Stimulated activated CD4-positive, alpha-beta T cell treated with anti-CD3 and anti-CD28 coated beads, Interleukin-4, amount 100 ng/mL, for 48 hours (primary cell): ENCODE results near the gene NCAPG.
"Not testable (repeated sequence)": the region's sequence is repeated elsewhere in the genome, so short reads cannot be mapped to it uniquely, and the experiment has no call there.

ENCODE experiments used
- DNase-seq, 2 donors: peaks; one replicate each; pipeline ENCODE4 v3.0.0-alpha.2; 2020; ENCODE audit warnings: low read depth in 2 of 2

The NCAPG gene

DNA sequence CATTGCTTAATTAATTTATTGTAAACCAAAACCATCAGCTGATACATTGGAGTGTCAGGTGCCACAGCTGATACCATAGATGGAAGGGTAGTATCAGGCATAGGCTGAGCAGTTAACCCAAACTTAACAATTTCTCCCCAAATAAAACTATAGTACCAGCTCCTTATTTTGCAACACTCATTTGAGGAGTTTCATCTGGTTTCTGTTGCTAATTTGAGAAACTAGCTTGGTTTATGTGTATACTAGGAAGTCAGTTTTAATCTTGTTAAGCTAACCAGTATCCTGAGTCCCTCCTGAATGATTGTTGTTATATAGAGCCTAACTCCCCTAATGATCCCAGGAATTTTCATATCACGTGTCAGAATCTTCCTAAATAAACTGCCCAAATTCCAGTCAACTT lies 13.0 kb upstream of the NCAPG start:
- no peak for DNase-seq

DNA sequence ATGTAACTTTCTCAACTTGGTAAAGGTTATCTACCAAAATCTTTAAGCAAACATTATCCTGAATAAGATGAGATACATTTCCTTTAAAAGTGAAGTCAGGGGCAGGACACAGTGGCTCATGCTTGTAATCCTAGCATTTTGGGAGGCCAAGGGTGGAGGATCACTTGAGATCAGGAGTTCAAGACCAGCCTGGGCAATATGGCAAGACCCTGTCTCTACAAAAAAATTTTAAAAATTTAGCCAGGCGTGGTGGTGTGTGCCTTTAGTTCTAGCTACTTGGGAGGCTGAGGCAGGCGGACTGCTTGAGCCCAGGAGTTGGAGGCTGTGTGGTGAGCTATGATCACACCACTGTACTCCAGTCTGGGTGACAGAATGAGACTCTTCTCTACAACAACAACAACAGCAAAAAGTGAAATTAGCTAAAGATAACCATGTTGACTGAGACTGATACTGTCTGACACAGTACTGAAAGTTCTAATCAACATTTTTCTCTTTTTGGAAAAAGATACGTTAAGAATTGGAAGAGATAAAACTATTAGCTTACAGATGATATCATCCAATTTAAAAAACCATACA lies 5.1 kb upstream of the NCAPG start:
- no peak for DNase-seq

DNA sequence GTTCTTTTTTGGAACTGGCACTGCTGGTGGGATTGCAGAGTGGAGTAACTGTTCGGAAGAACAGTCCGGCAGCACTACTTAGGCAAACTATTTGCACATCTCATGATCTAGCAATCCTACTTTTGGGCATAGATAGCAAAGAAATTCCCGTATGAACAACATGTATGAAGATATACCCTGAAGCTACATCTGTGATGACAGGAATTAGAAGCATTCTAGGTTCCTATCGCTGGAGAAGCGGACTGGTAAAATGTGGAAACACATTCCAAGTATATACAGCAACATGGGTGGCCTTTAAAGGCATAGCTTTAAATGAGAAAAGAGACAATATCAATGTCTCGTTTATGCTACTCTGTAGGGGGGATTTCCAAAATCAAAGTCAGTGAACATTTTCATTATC lies 3.3 kb upstream of the NCAPG start:
- no peak for DNase-seq

DNA sequence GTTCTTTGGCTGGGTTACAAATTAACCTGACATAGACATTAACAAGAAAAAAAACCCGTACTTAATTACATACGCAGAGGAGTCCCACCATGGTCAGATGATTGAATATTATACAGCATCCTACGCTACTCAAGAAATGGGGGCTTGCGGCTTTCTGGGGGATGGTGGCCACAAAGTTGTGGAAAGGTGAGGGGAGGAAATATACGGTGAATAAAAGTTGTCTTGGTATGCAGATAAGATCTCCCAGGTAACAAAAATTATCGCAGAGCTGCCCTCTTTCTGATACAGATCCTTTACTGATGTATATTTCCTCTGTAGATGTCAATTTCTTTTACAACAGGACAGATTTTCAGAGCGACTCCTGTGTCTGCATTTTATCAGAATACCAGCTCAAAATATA lies 1.1 kb upstream of the NCAPG start:
- DNase-seq, result no peak

DNA sequence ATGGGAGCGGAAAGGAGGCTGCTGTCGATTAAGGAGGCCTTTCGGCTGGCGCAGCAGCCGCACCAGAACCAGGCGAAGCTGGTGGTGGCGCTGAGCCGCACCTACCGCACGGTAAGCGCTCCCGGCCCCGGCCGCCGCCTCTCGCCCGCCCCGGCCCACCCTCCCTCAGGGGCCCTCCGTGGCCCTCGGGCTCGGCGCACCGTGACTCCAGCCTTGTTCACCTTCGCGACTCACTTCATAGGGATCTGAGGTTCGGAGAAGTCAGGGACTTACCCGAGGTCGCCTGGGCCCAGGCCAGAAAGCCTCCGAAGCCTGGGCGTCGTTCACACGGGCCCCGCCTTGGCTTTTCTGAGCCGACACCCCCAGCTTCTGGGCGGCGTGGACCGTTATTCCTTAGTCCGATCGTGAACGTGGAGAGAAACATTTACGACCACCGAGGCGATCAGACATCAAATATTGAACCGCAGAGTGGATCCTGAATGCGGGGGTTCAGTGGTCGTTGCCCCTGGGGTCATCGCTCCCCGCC lies 362 bp downstream of the NCAPG start:
- no peak for DNase-seq

DNA sequence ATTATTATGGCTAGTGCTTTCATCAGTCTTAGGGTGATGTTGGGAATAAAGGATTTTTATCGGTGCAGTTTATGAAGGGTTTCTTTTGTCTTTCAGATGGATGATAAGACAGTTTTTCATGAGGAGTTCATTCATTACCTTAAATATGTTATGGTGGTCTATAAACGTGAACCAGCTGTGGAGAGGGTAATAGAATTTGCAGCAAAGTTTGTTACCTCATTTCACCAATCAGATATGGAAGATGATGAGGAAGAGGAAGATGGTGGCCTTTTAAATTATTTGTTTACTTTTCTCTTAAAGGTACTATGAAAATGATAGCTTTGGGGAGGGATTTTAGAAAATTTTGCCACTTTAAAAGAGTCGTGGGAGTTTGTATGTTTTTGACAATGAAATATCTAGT lies 1.3 kb downstream of the NCAPG start:
- DNase-seq, result no peak

DNA sequence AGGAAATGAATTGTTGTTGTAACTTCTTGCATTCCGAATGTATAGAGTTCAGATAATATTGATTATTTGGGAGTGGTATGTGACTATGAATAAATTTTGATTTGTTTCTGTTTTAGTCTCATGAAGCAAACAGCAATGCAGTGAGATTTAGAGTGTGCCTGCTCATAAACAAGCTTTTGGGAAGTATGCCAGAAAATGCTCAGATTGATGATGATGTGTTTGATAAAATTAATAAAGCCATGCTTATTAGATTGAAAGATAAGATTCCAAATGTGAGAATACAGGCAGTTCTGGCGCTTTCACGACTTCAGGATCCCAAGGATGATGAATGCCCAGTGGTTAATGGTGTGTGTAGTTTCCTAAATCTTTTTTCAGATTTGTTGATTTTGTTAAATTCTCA lies 2.0 kb downstream of the NCAPG start:
- DNase-seq, result no peak

DNA sequence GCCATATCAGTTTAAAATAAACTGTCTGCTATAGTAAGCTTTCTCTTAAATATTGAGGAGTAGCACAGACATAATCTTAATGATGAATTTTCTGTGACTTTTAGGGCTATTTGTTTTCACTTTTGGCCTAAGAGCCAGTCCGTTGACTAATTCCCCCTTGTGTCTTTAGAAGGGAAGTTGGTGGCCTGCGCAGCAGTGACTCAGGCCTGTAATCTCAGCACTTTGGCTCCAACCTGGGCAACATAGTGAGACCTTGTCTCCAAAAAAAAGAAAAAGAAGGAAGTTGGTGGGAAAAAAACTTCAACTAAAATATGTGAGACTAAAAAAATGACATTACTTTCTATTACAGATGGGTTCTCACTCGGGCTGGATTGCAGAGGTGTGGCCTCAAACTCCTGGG lies 3.4 kb downstream of the NCAPG start:
- no peak for DNase-seq

DNA sequence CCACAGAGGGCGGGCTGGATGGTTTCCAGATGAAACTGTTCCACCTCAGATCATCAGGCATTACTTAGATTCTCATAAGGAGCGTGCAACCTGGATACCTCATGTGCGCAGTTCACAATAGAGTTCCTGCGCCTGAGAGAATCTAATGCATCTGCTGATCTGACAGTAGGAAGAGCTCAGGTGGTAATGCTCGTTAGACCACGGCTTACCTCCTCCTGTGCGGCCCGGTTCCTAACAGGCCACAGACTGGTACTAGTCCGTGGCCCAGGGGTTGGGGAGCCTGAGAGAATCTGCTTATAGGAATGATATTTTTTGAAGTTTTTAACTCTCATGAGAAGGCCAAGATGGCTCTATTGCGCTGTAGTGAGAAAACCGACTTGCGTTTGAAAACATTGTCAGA lies 5.4 kb downstream of the NCAPG start:
- no peak for DNase-seq

DNA sequence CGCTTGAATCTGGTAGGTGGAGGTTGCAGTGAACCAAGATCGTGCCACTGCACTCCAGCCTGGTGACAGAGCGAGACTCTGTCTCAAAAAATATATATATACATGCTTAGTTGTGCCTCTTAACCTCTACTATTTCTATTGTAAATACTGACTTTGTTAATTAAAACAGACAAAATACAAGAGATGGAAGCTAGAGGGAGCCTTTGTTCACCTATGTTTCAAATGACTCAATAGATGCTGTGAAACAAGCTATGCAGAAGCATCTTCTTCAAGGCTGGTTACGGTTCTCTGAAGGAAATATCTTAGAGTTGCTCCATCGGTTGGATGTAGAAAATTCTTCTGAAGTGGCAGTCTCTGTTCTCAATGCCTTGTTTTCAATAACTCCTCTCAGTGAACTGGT lies 6.2 kb downstream of the NCAPG start:
- no peak for DNase-seq

DNA sequence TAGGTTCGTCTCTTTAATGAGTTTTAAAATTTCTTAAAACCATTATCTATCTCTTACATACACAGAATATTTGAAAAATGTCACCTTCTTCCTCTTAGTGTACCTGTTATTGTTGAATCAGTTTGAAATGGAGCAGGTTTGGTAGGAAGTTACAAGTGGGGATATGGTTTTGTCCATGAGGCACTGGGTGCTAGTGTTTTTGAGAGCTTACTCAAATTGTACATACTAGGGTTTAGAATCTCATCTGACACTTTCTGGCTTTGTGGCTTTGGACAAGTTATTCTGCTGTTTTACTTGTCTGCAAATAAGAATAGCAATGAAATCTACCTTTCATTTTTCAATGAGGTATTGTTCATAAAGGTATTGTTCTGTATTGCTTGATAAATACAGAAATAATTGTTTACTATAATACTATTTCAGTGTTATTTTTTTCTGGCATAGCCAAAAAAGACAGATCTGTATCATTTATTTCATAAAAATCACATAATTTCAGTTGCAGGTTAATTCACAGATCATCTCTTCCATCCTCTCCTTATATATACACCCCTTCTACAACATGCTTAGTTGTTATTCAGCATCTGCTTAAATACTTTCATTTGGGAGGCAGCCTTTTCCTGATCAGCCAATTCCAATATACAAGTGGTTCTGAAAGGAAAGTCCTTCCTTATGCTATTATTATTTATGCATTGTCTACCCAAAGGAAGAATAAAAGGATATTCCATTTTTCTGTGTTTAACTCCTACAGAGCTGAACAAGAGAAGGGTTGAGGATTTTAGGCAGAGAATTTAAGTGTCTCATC lies 13.3 kb downstream of the NCAPG start:
- DNase-seq, result no peak

DNA sequence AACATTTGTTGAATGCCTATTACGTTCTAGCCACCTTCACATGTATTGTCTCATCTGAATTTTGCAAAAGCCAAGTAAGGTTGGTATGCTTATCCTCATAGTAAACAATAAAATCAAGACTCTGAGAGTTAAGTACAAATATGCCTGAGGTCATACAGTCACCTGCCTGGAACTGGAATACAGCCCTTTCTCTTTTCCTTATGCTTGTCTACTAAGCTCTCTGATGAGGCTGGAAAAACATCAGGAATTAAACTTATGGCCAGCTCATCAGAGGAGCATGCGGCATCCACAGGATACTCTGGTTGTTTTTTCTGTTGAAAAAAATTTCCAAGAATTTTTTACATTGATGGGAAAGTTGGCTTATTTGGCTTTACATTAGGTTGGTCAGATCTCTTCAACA lies 35.5 kb downstream of the NCAPG start:
- no peak for DNase-seq

DNA sequence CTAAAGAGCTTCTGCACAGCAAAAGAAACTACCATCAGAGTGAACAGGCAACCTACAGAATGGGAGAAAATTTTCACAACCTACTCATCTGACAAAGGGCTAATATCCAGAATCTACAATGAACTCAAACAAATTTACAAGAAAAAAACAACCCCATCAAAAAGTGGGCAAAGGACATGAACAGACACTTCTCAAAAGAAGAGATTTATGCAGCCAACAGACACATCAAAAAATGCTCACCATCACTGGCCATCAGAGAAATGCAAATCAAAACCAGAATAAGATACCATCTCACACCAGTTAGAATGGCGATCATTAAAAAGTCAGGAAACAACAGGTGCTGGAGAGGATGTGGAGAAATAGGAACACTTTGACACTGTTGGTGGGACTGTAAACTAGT lies 39.5 kb downstream of the NCAPG start:
- not testable (repeated sequence) for DNase-seq

DNA sequence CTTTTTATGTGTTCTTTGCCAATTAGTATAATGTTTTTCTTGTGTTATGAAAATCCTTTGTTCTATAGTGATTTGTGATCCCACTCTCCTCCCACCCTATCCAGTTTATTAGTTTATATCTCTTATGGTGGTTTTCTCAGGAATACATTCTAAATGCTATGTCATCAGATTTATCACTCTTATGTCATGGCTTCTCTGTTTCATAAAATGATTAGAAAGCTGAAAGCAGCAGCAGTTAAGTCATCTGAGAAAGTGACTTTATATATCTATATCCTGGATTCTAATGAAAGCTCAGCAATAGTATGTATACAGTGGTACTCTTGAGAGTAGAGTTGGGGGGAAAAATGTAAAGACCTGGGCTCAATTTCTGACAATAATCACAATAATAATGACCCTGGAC lies 41.2 kb downstream of the NCAPG start:
- DNase-seq, result no peak

DNA sequence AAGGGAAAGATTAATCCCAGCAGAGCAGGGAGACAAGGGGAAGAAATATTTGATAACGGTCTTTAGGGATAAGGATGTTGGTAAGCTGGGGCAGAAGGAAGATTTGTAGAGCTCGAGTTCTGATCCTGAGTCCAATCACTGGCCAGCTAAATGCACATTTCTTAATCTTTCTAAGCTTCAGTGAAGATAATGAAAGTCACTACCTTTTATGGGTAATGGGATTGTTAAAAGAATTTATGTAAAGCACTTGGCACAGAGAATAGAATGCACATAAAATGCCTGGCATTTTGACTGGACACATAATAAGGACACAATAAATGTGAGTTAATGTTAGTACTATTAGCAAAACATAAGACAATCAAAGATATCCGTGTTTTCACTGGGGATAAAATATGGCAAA lies 43.3 kb downstream of the NCAPG start:
- no peak for DNase-seq

DNA sequence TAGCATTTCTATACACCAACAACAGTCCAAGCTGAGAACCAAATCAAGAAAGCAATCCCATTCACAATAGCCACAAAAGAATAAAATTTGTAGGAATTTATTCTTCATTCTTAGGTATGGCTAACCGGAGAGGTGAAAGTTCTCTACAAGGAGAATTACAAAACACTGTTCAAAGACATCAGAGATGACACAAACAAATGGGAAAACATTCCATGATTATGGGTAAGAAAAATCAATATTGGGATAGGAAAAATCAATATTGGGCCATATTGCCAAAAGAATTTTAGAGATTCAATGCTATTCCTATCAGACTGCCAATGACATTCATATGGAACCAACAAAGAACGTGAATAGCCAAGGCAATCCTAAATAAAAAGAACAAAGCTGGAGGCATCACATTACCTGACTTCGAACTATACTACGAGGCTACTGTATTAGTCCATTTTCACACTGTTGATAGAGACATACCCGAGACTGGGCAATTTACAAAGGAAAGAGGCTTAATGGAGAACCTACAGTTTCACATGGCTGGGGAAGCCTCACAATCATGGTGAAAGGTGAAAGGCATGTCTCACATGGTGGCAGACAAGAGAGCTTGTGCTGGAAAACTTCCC lies 49.1 kb downstream of the NCAPG start:
- DNase-seq, result no peak

DNA sequence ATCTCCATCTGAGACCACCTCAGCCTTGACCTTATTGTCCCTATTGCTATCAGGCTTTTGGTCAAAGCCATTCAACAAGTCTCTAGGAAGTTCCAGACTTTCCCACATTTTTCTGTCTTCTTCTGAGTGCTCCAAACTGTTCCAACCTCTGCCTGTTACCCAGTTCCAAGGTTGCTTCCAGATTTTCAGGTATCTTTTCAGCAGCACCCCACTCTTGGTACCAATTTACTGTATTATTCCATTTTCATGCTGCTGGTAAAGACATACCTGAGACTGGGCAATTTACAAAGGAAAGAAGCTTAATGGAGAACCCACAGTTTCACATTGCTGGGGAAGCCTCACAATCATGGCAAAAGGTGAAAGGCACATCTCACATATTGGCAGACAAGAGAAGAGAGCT lies 51.1 kb downstream of the NCAPG start:
- not testable (repeated sequence) for DNase-seq

DNA sequence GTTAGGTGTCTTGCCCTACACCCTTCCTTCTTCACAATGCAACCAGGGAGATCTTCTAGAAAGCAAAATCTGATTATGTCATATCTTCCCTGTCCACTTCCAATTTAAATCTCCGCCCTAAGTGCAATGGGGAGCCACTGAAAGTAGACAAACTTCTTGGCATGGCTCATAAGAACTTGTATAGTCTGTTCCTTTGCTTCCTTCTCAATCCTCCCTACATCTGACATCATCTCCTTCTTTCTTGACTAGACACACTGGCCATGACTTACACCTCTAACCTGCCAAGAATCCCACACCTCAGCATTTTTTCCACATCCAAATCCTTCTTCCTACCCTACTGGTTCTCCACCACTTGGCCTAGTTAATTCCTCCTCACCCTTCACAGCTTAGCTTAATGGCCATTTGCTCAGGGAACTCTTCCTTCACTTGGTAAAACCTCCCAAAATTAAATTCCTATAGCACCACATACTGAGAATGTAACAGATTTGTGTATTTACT lies 55.1 kb downstream of the NCAPG start:
- no peak for DNase-seq

DNA sequence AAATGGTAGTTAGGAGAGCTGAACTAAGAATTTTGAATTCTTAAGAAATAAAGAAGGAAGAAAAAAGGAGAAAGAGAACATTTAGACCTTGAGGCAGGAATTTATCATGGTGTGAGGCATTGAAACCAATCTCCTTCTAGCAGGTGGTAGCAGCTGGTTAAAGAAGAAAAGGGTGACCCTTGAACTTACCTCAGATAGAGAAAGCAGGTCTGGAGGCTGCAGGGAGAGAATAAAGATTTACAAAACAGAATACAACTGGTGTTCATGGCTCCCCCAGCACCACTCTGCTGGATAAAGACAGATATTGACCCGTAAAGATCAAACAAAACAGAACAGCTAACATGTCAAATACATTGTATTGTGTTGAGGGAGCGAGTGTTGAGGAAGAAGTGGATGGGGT lies 56.0 kb downstream of the NCAPG start:
- DNase-seq, result no peak

DNA sequence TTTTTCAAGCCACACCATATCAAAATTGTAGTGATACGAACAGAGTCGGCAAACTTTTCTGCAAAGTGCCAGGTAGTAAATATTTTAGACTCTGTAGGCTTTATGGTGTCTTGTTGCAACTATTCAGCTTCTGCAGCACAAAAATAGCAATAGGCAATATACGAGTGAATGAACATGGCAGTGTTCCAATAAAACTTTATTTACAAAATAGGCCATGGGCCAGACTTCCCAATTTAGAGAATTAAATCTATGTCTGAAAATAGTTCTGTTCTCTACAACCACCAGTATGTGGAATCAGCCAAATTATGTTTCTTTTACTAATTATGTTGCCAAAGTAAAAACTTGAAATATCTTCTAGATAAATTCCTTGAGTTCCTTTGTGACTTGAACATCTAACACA lies 56.5 kb downstream of the NCAPG start:
- DNase-seq, result no peak

DNA sequence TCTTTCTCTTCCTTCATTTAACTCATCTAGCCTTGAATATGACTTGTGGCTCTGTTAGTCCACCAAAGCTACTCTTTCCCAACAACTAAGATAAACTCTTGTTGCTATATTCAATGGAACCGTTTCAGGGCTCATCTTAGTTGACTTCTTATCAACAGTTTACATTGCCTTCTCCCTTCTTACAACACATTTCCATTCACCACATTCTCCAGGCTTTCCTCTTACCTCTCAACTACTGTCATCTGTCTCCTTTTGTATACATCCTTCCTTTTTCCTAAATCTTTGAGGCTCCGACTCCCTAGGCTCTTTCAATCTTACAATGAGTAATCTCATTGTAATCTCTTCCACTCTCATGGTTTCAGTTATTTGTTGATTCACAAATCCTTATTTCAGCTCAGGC lies 58.5 kb downstream of the NCAPG start:
- no peak for DNase-seq

DNA sequence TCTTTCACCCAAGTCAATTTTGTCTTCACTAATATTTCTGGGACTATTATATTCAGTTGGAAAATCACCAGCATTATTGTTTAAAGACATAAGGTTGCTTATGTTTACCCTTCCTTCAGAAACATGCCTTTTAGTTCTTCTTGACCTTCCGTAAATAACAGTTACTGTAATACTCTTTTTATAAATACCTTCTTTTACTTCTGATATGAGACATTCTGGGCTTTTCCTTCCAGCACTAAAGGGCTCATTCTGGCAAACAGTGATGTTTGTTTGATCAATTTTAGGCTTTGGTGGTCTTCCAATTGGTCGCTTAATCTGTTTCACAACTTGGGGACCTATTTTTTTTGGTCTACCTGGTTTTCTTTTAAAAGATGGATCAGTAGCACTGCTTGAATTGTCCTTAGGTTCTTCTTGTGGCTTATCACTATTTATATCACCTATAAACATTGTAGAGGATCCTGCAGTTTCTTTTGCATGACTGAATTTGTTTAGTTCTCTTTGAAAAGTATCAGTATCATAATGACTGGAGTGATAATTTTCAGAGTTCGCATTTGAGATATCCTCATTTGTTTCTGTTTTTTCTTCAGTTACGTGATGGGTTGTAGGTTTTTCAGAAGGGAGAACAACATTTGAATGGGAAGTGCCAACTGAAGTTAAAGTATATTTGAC lies 64.8 kb downstream of the NCAPG start:
- no peak for DNase-seq
